SK-N-SH (cell line): ENCODE measurements around the gene FYN. TPM values are rescaled to one million over a fixed set of nuclear protein-coding genes. Genes with fewer than 3 reads are reported as not detected.

Experiments used
- CTCF ChIA-PET: fragments of 300-600, 350-600 bp; formaldehyde crosslinking; extraction: SDS; loops from one replicate; lab custom pipeline; 2021; lab: Yijun Ruan, JAX
- POLR2A ChIA-PET: fragments of 350-600 bp; sonication (Branson Sonifier 250); formaldehyde crosslinking; extraction: SDS; loops from one replicate; lab custom pipeline; 2020; ENCODE audit warnings: antibody characterized with exemption, inconsistent platforms; lab: Yijun Ruan, JAX
- DNase-seq: peaks from one replicate; pipeline ENCODE4 v3.0.0; 2012
- H2AFZ ChIP-seq: fragments of 200-600 bp; sonication (generic); 2 replicates; pipeline ENCODE4 v1.8.1; 2016; ENCODE audit warnings: antibody characterized with exemption, mild to moderate bottlenecking, low read depth
- H3F3A ChIP-seq: fragments of 200-600 bp; sonication (generic); replicated peaks from 2 replicates; pipeline ENCODE3; 2016; ENCODE audit warnings: antibody characterized with exemption, mild to moderate bottlenecking; ENCODE audit not compliant: insufficient read depth
- H3K27ac ChIP-seq, 2 experiments: fragments of 200-500 bp in 1 of 2; fragments of 200-600 bp in 1 of 2; sonication (Bioruptor generic) in 1 of 2; sonication (generic), shearing (Covaris generic) in 1 of 2; 2 replicates each; pipeline versions ENCODE4 v1.5.1 to v1.6.1; 2014 to 2016; ENCODE audit warnings: low read depth in 2 of 2, inconsistent platforms in 1 of 2, low read length in 1 of 2, mild to moderate bottlenecking in 1 of 2, mixed read lengths in 1 of 2
- H3K27me3 ChIP-seq: fragments of 200-600 bp; sonication (generic), shearing (Covaris generic); 2 replicates; pipeline ENCODE4 v1.6.1; 2016; ENCODE audit warnings: mixed run types; ENCODE audit not compliant: insufficient read depth
- H3K36me3 ChIP-seq, 2 experiments: fragments of 200-500 bp in 1 of 2; fragments of 200-600 bp in 1 of 2; sonication (Bioruptor generic) in 1 of 2; sonication (generic) in 1 of 2; replicated peaks in 1 of 2; 2 replicates each; pipeline versions ENCODE3 to v1.5.1; 2014 to 2016; ENCODE audit warnings: low read length in 1 of 2, mild to moderate bottlenecking in 1 of 2; ENCODE audit not compliant: insufficient read depth in 2 of 2, control insufficient read depth in 1 of 2
- H3K4me1 ChIP-seq, 2 experiments: fragments of 200-500 bp in 1 of 2; fragments of 200-600 bp in 1 of 2; sonication (Bioruptor generic) in 1 of 2; sonication (generic), shearing (Covaris generic) in 1 of 2; 2 replicates each; pipeline versions ENCODE4 v1.5.1 to v1.6.1; 2014 to 2016; ENCODE audit warnings: low read depth in 1 of 2, low read length in 1 of 2, mixed run types in 1 of 2; ENCODE audit not compliant: insufficient read depth in 2 of 2, control insufficient read depth in 1 of 2
- H3K4me2 ChIP-seq: fragments of 200-600 bp; sonication (generic), shearing (Covaris generic); 2 replicates; pipeline ENCODE4 v1.6.1; 2017; ENCODE audit warnings: mixed run types
- H3K4me3 ChIP-seq, 2 experiments: fragments of 200-500 bp in 1 of 2; fragments of 200-600 bp in 1 of 2; sonication (Bioruptor generic) in 1 of 2; sonication (generic), shearing (Covaris generic) in 1 of 2; 2 replicates each; pipeline versions ENCODE4 v1.5.1 to v1.8.1; 2014 to 2016; ENCODE audit warnings: low read depth in 2 of 2, inconsistent platforms in 1 of 2, low read length in 1 of 2, mild to moderate bottlenecking in 1 of 2, mixed read lengths in 1 of 2, moderate library complexity in 1 of 2
- H3K79me2 ChIP-seq: fragments of 200-600 bp; sonication (generic); 2 replicates; pipeline ENCODE4 v1.8.1; 2017; ENCODE audit warnings: mild to moderate bottlenecking; ENCODE audit not compliant: insufficient read depth
- H3K9ac ChIP-seq: fragments of 200-600 bp; sonication (generic); 2 replicates; pipeline ENCODE4 v1.6.1; 2017; ENCODE audit warnings: mixed run types
- H3K9me2 ChIP-seq: fragments of 200-600 bp; sonication (generic); 2 replicates; pipeline ENCODE4 v1.6.1; 2017; ENCODE audit warnings: mixed run types
- H3K9me3 ChIP-seq: fragments of 200-600 bp; sonication (generic); 2 replicates; pipeline ENCODE4 v1.6.1; 2017; ENCODE audit warnings: mixed run types, mild to moderate bottlenecking, moderate library complexity
- H4K20me1 ChIP-seq: fragments of 200-600 bp; sonication (generic); 2 replicates; pipeline ENCODE4 v1.6.1; 2017; ENCODE audit warnings: mild to moderate bottlenecking, mixed run types; ENCODE audit not compliant: insufficient read depth
- CHD2 ChIP-seq: fragments of 150-350 bp; IDR thresholded peaks from 2 replicates; pipeline ENCODE4 v1.6.1; 2018; ENCODE audit warnings: low read length; ENCODE audit not compliant: partially characterized antibody
- ELF1 ChIP-seq: IDR thresholded peaks from 2 replicates; pipeline ENCODE4 v1.4.0; 2012
- EP300 ChIP-seq, 2 experiments: IDR thresholded peaks; 2 replicates each; pipeline versions ENCODE4 v1.4.0 to v1.6.1; 2012; ENCODE audit warnings: borderline replicate concordance in 1 of 2, low read depth in 1 of 2, low read length in 1 of 2
- FOXJ3 ChIP-seq: sonication (generic); formaldehyde crosslinking; IDR thresholded peaks from 2 replicates; pipeline ENCODE4 v1.5.1; 2020; ENCODE audit warnings: mild to moderate bottlenecking, missing genetic modification reagents
- FOXM1 ChIP-seq: IDR thresholded peaks from 2 replicates; pipeline ENCODE4 v1.4.0; 2012; ENCODE audit warnings: low read depth, mild to moderate bottlenecking
- GATA2 ChIP-seq: sonication (generic); formaldehyde crosslinking; IDR thresholded peaks from 2 replicates; pipeline ENCODE4 v1.5.0; 2020; ENCODE audit warnings: mild to moderate bottlenecking, missing genetic modification reagents
- RAD21 ChIP-seq: IDR thresholded peaks from 2 replicates; pipeline ENCODE4 v1.6.1; 2012; ENCODE audit warnings: mild to moderate bottlenecking, low read length
- RFX5 ChIP-seq: IDR thresholded peaks from 2 replicates; pipeline ENCODE4 v1.6.1; 2012; ENCODE audit warnings: mild to moderate bottlenecking, improper control_type of control experiment, low read length
- RXRA ChIP-seq: IDR thresholded peaks from 2 replicates; pipeline ENCODE4 v1.4.0; 2012; ENCODE audit warnings: low read depth, mild to moderate bottlenecking, borderline replicate concordance
- TEAD4 ChIP-seq: IDR thresholded peaks from 2 replicates; pipeline ENCODE4 v1.4.0; 2012; ENCODE audit warnings: mild to moderate bottlenecking, borderline replicate concordance; ENCODE audit not compliant: insufficient read depth
- WGBS: methylation state at CpG from one replicate; pipeline ENCODE4 v1.1.6; 2017; ENCODE audit warnings: low lambda C conversion rate; 5-methylcytosine and 5-hydroxymethylcytosine counted together
- polyA plus RNA-seq, 3 experiments: library from polyadenylated mRNA; depleted of rRNA; stranded (reverse); fragments of >200 nt; gene quantifications; 2 replicates each; pipeline ENCODE4 v1.2.3, GENCODE V29; 2012
- TF ChIP-seq, protein P1 (sequence below): IDR thresholded peaks from 2 replicates; pipeline ENCODE4 v1.4.0; 2012; ENCODE audit warnings: low read depth, borderline replicate concordance
- TF ChIP-seq, protein P2 (sequence below): IDR thresholded peaks from 2 replicates; pipeline ENCODE4 v1.6.1; 2012; ENCODE audit warnings: mild to moderate bottlenecking, low read depth, low read length, moderate library complexity
- TF ChIP-seq, protein P3 (sequence below): IDR thresholded peaks from 2 replicates; pipeline ENCODE4 v1.4.0; 2012; ENCODE audit warnings: low read depth, borderline replicate concordance

Gene FYN
- polyA plus RNA-seq, 1 of the 3 experiments (the other 2 are of a cell fraction): 31.0 TPM

DNA sequence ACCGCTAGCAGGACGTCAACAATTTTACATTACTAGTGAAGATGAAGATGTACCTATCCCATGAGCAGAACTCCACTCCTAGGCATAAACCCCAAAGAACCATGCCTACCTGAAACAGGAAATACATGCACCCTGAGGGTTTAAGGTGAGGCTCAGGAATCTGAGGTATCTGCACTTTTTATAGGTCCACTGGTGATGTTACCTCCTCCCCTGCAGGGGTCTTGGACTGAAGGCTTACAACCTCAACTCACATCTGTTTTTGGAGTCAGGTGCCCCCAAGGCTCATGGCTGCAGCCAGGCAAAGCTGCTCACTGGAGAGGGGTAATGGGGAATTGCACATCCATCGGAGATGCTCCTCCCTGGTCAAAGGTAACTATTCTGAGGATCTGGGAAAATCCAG lies 135.1 kb downstream of the FYN start:
- no peaks in the 10 kb centered on the region for H4K20me1 ChIP-seq
- no peak for DNase-seq
- no peak overlapping the region for H3K9ac ChIP-seq
- POLR2A ChIA-PET: no interaction called here
- H3K36me3 ChIP-seq: peaks cover 0 to 4% of the 10 kb centered on the region in 2 experiments
- CTCF ChIA-PET: interaction anchor here (0.8 to 1.7 kb wide), 7 partner anchors 10 to 303 kb away, joined by 3 to 4 read pairs (median 3); no protein-coding TSS in a partner anchor
- no peak overlapping the region for H3K4me2 ChIP-seq
- H3K9me3 ChIP-seq: no peaks in the 10 kb centered on the region
- H3K9me2 ChIP-seq: no peaks in the 10 kb centered on the region
- no peak overlapping the region for H3K4me3 ChIP-seq
- no peaks in the 10 kb centered on the region for H3K27me3 ChIP-seq
- TF ChIP-seq GATA2 (CRISPR knock-in tag) (no peak), CHD2 (no peak), FOXM1 (no peak), TEAD4 (no peak), RXRA (no peak), FOXJ3 (CRISPR knock-in tag) (no peak), RAD21 (no peak), RFX5 (no peak), ELF1 (no peak), EP300 (IDR thresholded peaks at IDR 0.05; ENCODE audit: borderline replicate concordance in 1 of 2, low read depth in 1 of 2, low read length in 1 of 2) (no peak)
- TF ChIP-seq, protein P1, sequence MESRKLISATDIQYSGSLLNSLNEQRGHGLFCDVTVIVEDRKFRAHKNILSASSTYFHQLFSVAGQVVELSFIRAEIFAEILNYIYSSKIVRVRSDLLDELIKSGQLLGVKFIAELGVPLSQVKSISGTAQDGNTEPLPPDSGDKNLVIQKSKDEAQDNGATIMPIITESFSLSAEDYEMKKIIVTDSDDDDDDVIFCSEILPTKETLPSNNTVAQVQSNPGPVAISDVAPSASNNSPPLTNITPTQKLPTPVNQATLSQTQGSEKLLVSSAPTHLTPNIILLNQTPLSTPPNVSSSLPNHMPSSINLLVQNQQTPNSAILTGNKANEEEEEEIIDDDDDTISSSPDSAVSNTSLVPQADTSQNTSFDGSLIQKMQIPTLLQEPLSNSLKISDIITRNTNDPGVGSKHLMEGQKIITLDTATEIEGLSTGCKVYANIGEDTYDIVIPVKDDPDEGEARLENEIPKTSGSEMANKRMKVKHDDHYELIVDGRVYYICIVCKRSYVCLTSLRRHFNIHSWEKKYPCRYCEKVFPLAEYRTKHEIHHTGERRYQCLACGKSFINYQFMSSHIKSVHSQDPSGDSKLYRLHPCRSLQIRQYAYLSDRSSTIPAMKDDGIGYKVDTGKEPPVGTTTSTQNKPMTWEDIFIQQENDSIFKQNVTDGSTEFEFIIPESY: no peak
- TF ChIP-seq, protein P2, sequence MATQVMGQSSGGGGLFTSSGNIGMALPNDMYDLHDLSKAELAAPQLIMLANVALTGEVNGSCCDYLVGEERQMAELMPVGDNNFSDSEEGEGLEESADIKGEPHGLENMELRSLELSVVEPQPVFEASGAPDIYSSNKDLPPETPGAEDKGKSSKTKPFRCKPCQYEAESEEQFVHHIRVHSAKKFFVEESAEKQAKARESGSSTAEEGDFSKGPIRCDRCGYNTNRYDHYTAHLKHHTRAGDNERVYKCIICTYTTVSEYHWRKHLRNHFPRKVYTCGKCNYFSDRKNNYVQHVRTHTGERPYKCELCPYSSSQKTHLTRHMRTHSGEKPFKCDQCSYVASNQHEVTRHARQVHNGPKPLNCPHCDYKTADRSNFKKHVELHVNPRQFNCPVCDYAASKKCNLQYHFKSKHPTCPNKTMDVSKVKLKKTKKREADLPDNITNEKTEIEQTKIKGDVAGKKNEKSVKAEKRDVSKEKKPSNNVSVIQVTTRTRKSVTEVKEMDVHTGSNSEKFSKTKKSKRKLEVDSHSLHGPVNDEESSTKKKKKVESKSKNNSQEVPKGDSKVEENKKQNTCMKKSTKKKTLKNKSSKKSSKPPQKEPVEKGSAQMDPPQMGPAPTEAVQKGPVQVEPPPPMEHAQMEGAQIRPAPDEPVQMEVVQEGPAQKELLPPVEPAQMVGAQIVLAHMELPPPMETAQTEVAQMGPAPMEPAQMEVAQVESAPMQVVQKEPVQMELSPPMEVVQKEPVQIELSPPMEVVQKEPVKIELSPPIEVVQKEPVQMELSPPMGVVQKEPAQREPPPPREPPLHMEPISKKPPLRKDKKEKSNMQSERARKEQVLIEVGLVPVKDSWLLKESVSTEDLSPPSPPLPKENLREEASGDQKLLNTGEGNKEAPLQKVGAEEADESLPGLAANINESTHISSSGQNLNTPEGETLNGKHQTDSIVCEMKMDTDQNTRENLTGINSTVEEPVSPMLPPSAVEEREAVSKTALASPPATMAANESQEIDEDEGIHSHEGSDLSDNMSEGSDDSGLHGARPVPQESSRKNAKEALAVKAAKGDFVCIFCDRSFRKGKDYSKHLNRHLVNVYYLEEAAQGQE: no peak
- TF ChIP-seq, protein P3, sequence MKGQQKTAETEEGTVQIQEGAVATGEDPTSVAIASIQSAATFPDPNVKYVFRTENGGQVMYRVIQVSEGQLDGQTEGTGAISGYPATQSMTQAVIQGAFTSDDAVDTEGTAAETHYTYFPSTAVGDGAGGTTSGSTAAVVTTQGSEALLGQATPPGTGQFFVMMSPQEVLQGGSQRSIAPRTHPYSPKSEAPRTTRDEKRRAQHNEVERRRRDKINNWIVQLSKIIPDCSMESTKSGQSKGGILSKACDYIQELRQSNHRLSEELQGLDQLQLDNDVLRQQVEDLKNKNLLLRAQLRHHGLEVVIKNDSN: no peak
- H3K27ac ChIP-seq: peak overlapping the region in 1 of 2 experiments; percentile 90; a peak in 2 of 4 replicates
- no peak overlapping the region for H2AFZ ChIP-seq
- no peaks in the 10 kb centered on the region for H3F3A ChIP-seq
- peaks cover 5 to 34% of the 10 kb centered on the region in 2 experiments; a peak in 2 of 4 replicates for H3K4me1 ChIP-seq
- WGBS: 92% methylated on average over 3 of the region's 3 CpGs
- no peaks in the 10 kb centered on the region for H3K79me2 ChIP-seq
